SH-SY5Y (cell line): ENCODE results near the gene ASCC1.

Experiments used
- GATA2 ChIP-seq: IDR thresholded peaks from 2 replicates; pipeline ENCODE4 v1.6.1; 2011; ENCODE audit warnings: mild to moderate bottlenecking, low read depth, low read length
- GATA3 ChIP-seq: IDR thresholded peaks from 2 replicates; pipeline ENCODE4 v1.6.1; 2011; ENCODE audit warnings: low read depth, mild to moderate bottlenecking, low read length, moderate library complexity

- no peak for TF ChIP-seq GATA2
- no peak for TF ChIP-seq GATA3
Observed at GRCh38 chr10:72092987-72093386, 123.1 kb downstream of the ASCC1 start.
